AG10803 (cell line): Measurements from ENCODE around the gene TMEM72.

Source experiments
- DNase-seq: peaks from one replicate; pipeline ENCODE4 v3.0.0; 2010; ENCODE audit warnings: low read depth
- H3K4me3 ChIP-seq: 2 replicates; pipeline ENCODE4 v1.5.1; 2011; ENCODE audit warnings: mild to moderate bottlenecking, low read length, control low read depth
- TF ChIP-seq, protein P1 (sequence below): conservative IDR thresholded peaks from 2 replicates; pipeline ENCODE4 v1.5.1; 2011; ENCODE audit warnings: mild to moderate bottlenecking, low read length, control low read depth, inconsistent platforms

The TMEM72 gene

DNA sequence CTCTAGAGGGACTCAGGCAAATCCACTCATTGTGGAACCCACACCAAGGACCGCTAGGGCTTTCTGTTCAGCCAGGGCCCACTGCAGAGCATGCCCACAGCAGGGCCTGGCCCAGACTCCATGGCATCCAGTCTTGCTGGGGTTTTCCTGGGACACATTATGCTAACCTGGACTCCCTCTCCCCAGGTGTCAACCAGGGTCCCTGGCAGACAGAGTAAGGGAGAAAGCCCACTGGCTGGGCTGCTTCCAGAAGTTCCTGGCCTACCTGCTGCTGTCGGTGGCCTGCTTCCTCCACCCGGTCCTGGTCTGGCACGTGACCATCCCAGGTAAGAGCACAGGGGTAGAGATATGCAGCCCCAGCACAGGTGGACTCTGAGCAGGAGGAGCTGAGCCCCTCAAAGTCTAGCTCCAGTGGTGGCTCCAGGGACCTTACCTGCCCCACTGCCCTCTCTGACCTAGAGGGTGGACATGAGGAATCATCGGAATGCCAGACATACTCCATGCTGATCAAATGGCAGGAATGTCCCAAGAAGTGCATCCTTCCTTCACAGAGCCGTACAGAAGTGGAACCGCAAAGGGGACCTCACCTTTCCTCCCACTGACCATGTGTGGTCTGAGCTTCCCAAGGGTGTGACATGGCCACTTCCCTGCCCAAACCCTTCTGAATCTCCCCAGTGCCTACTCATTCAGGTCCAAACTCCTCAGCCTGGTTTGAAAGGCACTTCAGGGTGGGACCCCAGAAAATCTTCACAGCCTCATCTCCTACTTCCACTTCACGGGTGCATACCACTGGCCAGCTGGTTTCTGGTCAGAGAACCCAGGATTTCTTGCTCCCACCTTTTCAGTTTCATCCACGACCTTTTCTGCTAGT lies 22.5 kb downstream of the TMEM72 start:
- no peak for DNase-seq
- no peak overlapping the region for H3K4me3 ChIP-seq
- TF ChIP-seq, protein P1, sequence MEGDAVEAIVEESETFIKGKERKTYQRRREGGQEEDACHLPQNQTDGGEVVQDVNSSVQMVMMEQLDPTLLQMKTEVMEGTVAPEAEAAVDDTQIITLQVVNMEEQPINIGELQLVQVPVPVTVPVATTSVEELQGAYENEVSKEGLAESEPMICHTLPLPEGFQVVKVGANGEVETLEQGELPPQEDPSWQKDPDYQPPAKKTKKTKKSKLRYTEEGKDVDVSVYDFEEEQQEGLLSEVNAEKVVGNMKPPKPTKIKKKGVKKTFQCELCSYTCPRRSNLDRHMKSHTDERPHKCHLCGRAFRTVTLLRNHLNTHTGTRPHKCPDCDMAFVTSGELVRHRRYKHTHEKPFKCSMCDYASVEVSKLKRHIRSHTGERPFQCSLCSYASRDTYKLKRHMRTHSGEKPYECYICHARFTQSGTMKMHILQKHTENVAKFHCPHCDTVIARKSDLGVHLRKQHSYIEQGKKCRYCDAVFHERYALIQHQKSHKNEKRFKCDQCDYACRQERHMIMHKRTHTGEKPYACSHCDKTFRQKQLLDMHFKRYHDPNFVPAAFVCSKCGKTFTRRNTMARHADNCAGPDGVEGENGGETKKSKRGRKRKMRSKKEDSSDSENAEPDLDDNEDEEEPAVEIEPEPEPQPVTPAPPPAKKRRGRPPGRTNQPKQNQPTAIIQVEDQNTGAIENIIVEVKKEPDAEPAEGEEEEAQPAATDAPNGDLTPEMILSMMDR = no peak

DNA sequence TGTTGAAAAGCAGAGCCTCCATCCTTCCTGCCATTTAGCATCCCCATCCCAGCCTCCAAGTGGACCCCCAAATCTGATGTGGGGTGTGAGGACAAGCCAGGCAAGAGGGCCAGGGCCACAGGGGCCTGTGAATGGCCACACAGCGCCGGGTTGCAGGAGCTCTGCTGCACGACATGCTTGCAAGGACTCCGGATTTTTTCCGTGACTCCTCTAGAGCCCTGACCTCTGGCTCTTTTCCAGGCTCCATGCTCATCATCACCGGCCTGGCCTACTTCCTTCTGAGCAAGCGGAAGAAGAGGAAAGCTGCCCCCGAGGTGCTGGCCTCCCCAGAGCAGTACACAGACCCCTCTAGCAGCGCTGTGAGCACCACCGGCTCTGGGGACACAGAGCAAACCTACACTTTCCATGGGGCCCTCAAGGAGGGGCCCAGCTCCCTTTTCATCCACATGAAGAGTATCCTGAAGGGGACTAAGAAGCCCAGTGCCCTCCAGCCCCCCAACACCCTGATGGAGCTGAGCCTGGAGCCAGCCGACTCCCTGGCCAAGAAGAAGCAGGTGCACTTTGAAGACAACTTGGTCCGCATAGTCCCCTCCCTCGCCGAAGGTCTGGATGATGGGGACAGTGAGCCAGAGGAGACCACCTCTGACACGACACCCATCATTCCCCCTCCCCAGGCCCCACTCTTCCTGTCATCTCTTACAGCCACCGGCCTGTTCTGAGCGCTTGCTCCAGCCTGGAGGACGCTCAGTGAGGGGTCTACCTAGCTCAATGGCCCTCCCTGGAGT lies 23.5 kb downstream of the TMEM72 start:
- no peak for DNase-seq
- H3K4me3 ChIP-seq = no peak overlapping the region
- TF ChIP-seq, protein P1 = no peak

DNA sequence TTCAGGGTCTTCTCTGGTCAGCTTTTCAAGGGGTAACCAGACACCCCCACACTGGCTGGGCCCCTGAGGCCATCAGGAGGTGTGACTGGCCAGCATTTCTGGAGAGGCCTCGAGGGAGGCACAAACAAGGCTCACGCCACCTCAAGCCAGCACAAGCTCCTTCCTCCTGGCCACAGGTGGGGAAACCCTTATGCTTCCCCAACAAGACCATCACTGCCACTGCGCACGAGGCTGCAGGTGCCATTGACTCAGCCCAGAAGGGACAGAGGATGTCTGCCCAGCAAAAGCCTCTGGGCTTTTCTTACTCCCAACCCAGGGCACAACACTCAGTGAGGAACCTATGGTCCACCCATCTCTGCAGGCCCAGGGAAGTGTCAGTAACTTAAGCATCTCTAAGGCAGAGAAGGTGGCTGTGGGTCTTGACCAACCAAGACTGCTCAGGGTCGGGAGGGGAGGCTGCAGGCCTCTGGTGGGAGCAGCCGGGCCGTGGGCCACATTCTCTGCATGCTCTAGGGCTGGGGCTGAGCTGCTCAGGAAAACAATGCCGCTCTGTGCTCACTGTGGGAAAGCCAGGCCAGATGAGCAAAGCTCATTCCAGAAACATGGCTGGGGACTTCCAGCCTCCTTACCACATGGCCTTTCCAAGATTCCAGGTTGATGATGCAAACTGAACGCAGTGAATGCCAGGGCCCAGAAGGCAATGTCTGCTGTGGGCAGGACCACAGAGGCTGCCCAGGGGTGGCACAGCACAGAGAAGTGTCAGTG lies 24.2 kb downstream of the TMEM72 start:
- DNase-seq = peak; percentile 92
- TF ChIP-seq, protein P1 = no peak
- no peak overlapping the region for H3K4me3 ChIP-seq

GRCh38 chr10:44935966-44936295 lies 24.8 kb downstream of the TMEM72 start:
- TF ChIP-seq, protein P1 = no peak
- H3K4me3 ChIP-seq = no peak overlapping the region
- no peak for DNase-seq

DNA sequence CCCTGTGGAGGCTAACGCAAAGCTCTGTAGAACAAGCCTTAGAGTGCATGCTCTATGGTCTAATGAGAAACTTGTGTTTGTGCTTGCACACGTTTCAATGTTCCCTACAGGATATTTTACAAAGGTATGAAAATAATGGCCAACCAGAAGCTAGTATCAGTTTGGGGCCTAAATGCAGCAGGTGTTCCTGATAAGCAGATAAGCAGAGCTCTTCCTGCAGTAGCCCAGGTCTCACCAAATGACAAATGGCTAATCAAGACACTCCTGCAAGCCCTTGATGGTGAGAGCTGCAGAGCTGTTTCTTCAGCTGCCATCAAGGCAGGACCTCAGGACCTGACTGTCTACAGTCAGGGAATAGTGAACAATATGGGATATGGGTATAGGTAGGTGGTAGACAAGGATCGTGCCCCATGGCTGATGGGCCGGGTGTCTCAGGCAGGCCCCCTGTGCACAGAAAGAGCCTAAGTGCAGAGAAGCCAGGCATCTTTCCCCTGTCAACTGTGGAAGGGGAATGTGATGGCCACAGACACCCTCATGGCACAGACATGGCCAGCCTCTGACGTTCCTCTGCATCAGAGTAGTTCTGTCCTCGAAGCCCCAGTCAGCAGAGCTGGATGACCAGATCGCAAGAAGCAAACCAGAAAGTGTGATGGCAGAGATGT lies 25.3 kb downstream of the TMEM72 start:
- H3K4me3 ChIP-seq = no peak overlapping the region
- TF ChIP-seq, protein P1 = no peak
- DNase-seq = no peak

- peak; percentile 59 for DNase-seq
- TF ChIP-seq, protein P1 = no peak
- H3K4me3 ChIP-seq = no peak overlapping the region
Measured at GRCh38 chr10:44937196-44938005, 26.3 kb downstream of the TMEM72 start.
